Measurements from ENCODE around the gene SGCD. TPM values are rescaled to one million over a fixed set of nuclear protein-coding genes. Genes with fewer than 3 reads are reported as not detected.

SGCD gene
- total and polyA plus RNA-seq, 2 of the 4 experiments (the other 2 are of a cell fraction) = 5.8 to 10.6 TPM

DNA sequence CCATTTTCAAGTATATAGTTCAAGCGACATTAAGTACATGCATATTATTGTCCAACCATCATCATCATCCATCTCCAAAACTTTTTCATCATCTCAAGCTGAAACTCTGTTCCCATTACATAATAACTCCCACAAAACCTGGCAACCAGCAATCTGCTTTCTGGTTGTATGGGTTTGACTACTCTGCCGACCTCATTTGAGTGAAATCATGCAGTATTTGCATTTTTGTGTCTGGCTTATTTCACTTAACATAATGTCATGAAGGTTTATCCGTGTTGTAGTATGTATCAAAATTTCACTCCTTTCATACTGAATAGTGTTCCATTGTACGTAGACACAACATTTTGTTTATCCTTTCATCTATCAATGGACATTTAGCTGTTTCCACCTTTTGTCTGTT lies 74.8 kb downstream of the SGCD start:
- POLR2A ChIA-PET (ENCODE audit: unreplicated experiment) = no interaction called here
- H3K4me2 ChIP-seq (ENCODE audit: low read depth, low read length) = no peak overlapping the region
- no TSS peak for BruUV-seq (replicated peaks)

More for the DNA sequence above, 74.8 kb downstream of the SGCD start:
- H2AK5ac ChIP-seq (ENCODE audit: low read depth, low read length) = no peak overlapping the region
- no peaks in the 10 kb centered on the region; a peak in 1 of 4 replicates for H3K79me1 ChIP-seq (ENCODE audit: low read depth in 1 of 2, low read length in 2 of 2)
- dilution Hi-C loops (cut with HindIII; ENCODE audit: low sequenced_read_pairs, unreplicated experiment) = no loop called here
- no peak overlapping the region for H3K4me3 ChIP-seq (ENCODE audit: insufficient read depth, low read depth, low read length)
- no peak for TF ChIP-seq MAFK (IDR thresholded peaks at IDR 0.05; ENCODE audit: low read depth, low read length)
- no peak for TF ChIP-seq NFE2L2 (IDR thresholded peaks at IDR 0.05; ENCODE audit: low read depth, low read length)
- no peak for TF ChIP-seq MXI1 (IDR thresholded peaks at IDR 0.05; ENCODE audit: borderline replicate concordance, low read depth, low read length)
- TF ChIP-seq, protein P1, sequence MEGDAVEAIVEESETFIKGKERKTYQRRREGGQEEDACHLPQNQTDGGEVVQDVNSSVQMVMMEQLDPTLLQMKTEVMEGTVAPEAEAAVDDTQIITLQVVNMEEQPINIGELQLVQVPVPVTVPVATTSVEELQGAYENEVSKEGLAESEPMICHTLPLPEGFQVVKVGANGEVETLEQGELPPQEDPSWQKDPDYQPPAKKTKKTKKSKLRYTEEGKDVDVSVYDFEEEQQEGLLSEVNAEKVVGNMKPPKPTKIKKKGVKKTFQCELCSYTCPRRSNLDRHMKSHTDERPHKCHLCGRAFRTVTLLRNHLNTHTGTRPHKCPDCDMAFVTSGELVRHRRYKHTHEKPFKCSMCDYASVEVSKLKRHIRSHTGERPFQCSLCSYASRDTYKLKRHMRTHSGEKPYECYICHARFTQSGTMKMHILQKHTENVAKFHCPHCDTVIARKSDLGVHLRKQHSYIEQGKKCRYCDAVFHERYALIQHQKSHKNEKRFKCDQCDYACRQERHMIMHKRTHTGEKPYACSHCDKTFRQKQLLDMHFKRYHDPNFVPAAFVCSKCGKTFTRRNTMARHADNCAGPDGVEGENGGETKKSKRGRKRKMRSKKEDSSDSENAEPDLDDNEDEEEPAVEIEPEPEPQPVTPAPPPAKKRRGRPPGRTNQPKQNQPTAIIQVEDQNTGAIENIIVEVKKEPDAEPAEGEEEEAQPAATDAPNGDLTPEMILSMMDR (conservative IDR thresholded peaks at IDR 0.05; ENCODE audit: low read depth, low read length) = no peak
- TF ChIP-seq BHLHE40 (IDR thresholded peaks at IDR 0.05; ENCODE audit: low read depth, low read length) = no peak
- no peak for TF ChIP-seq CHD1 (IDR thresholded peaks at IDR 0.05; ENCODE audit: low read depth, low read length)
- TF ChIP-seq FOS (IDR thresholded peaks at IDR 0.05; ENCODE audit: low read depth, low read length) = no peak
- TF ChIP-seq RAD21 (IDR thresholded peaks at IDR 0.05; ENCODE audit: low read length) = no peak
- TF ChIP-seq POLR2A (IDR thresholded peaks at IDR 0.05; ENCODE audit: low read depth, low read length) = no peak
- no peak for TF ChIP-seq RFX5 (IDR thresholded peaks at IDR 0.05; ENCODE audit: low read depth, low read length)
- TF ChIP-seq, protein P2, sequence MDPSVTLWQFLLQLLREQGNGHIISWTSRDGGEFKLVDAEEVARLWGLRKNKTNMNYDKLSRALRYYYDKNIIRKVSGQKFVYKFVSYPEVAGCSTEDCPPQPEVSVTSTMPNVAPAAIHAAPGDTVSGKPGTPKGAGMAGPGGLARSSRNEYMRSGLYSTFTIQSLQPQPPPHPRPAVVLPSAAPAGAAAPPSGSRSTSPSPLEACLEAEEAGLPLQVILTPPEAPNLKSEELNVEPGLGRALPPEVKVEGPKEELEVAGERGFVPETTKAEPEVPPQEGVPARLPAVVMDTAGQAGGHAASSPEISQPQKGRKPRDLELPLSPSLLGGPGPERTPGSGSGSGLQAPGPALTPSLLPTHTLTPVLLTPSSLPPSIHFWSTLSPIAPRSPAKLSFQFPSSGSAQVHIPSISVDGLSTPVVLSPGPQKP (IDR thresholded peaks at IDR 0.05; ENCODE audit: borderline replicate concordance, low read depth, low read length) = no peak
- no peak for TF ChIP-seq SMC3 (IDR thresholded peaks at IDR 0.05; ENCODE audit: low read depth, low read length)
- no peak for TF ChIP-seq MAZ (IDR thresholded peaks at IDR 0.05; ENCODE audit: borderline replicate concordance, low read depth, low read length)
- no peak for TF ChIP-seq RCOR1 (IDR thresholded peaks at IDR 0.05; ENCODE audit: insufficient replicate concordance, low read length)
- TF ChIP-seq, protein P3, sequence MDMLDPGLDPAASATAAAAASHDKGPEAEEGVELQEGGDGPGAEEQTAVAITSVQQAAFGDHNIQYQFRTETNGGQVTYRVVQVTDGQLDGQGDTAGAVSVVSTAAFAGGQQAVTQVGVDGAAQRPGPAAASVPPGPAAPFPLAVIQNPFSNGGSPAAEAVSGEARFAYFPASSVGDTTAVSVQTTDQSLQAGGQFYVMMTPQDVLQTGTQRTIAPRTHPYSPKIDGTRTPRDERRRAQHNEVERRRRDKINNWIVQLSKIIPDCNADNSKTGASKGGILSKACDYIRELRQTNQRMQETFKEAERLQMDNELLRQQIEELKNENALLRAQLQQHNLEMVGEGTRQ (IDR thresholded peaks at IDR 0.05; ENCODE audit: low read depth, low read length) = no peak
- TF ChIP-seq CEBPB (IDR thresholded peaks at IDR 0.05; ENCODE audit: low read depth, low read length) = no peak
- CTCF ChIA-PET = no interaction called here
- no peak overlapping the region for H2BK5ac ChIP-seq (ENCODE audit: low read depth, low read length, poor library complexity, severe bottlenecking)
- H3K36me3 ChIP-seq (ENCODE audit: control insufficient read depth, insufficient read depth, low read length) = peaks cover 2% of the 10 kb centered on the region; the same call in 1 of the 2 replicates
- H4K5ac ChIP-seq (ENCODE audit: low read depth, low read length) = no peak overlapping the region
- H3K27me3 ChIP-seq (ENCODE audit: control insufficient read depth, insufficient read depth, low read length) = no peaks in the 10 kb centered on the region
- H4K20me1 ChIP-seq (ENCODE audit: insufficient read depth, low read length) = no peaks in the 10 kb centered on the region
- H3K56ac ChIP-seq (ENCODE audit: extremely low read depth, insufficient read depth, low read length) = no peak overlapping the region
- no peak overlapping the region for H2AFZ ChIP-seq (replicated peaks; ENCODE audit: low read length, poor library complexity)
- intact Hi-C loops (cut with micrococcal nuclease) = no loop called here
- no peak overlapping the region for H2BK120ac ChIP-seq (ENCODE audit: low read depth, low read length)
- no peaks in the 10 kb centered on the region for H3K9me1 ChIP-seq (ENCODE audit: insufficient read depth, low read length)
- no peak overlapping the region for H4K91ac ChIP-seq (ENCODE audit: insufficient read depth, low read depth, low read length)
- no peak overlapping the region for H2BK20ac ChIP-seq (ENCODE audit: low read depth, low read length)
- no peak overlapping the region for H2AK9ac ChIP-seq (replicated peaks; ENCODE audit: low read depth, low read length, poor library complexity)
- no peak for DNase-seq
- no peak overlapping the region for H3K18ac ChIP-seq (ENCODE audit: low read depth, low read length)
- H2BK15ac ChIP-seq (ENCODE audit: low read depth, low read length) = no peak overlapping the region
- 100% methylated on average over 1 of the region's 4 CpGs; no CpG with 5 or more reads in 1 of the 2 experiments for WGBS, 2 experiments (ENCODE audit: extremely low coverage in 2 of 2, insufficient read length in 1 of 2)
- H3K4me1 ChIP-seq (ENCODE audit: control insufficient read depth, insufficient read depth, low read length) = peaks cover 5% of the 10 kb centered on the region; the same call in 1 of the 2 replicates
- no peak overlapping the region for H3K4ac ChIP-seq (ENCODE audit: low read depth, low read length)
- no peak overlapping the region for H3K27ac ChIP-seq (ENCODE audit: insufficient read depth, low read length)
- no peak for ATAC-seq (ENCODE audit: low read depth)
- no peak overlapping the region for H3K9ac ChIP-seq (ENCODE audit: low read depth, low read length)
- no peak overlapping the region for H3K23ac ChIP-seq (ENCODE audit: low read depth, low read length)
- no peak overlapping the region for H4K8ac ChIP-seq (ENCODE audit: low read depth in 2 of 2, low read length in 2 of 2)
- H3K14ac ChIP-seq (replicated peaks; ENCODE audit: low read depth, low read length) = no peak overlapping the region
- in situ Hi-C loops (cut with MboI; ENCODE audit: low sequenced_read_pairs) = no loop called here
- peaks cover 3% of the 10 kb centered on the region; the same call in 1 of the 2 replicates for H3K9me3 ChIP-seq (ENCODE audit: control insufficient read depth, insufficient read depth, low read length)

Data from IMR-90 (cell line).